Stimulated activated CD4-positive, alpha-beta T cell treated with anti-CD3 and anti-CD28 coated beads, Interleukin-1b, Interleukin-23, amount 100 ng/mL, for 4 hours (primary cell): Measurements from ENCODE around the gene CLINT1.
"Not testable (repeated sequence)": the region's sequence is repeated elsewhere in the genome, so short reads cannot be mapped to it uniquely, and the experiment has no call there.

ENCODE experiments used
- DNase-seq, 2 donors: peaks; one replicate each; pipeline ENCODE4 v3.0.0-alpha.2; 2020; ENCODE audit warnings: low read depth in 2 of 2

CLINT1 gene

GRCh38 chr5:157862183-157862851 lies 3.4 kb upstream of the CLINT1 start:
- no peak for DNase-seq

GRCh38 chr5:157860898-157861890 lies 2.2 kb upstream of the CLINT1 start:
- DNase-seq = no peak

DNA sequence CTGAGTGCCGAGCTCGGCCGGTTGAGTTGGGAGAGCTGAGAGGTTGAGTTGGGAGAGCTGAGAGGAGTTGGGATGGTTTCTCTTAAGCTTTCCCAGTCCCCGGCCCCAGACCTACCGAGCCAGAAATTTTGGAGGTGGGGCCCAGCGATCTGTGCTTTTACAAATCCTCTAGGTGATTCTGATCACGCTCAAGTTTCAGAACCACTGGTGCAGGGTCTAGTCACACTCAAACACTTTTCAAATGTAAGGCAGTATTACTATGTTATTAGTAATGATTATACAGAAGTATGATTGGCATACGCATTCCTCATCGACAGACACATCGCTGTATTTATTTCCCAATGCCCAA lies 256 bp upstream of the CLINT1 start:
- DNase-seq = no peak

DNA sequence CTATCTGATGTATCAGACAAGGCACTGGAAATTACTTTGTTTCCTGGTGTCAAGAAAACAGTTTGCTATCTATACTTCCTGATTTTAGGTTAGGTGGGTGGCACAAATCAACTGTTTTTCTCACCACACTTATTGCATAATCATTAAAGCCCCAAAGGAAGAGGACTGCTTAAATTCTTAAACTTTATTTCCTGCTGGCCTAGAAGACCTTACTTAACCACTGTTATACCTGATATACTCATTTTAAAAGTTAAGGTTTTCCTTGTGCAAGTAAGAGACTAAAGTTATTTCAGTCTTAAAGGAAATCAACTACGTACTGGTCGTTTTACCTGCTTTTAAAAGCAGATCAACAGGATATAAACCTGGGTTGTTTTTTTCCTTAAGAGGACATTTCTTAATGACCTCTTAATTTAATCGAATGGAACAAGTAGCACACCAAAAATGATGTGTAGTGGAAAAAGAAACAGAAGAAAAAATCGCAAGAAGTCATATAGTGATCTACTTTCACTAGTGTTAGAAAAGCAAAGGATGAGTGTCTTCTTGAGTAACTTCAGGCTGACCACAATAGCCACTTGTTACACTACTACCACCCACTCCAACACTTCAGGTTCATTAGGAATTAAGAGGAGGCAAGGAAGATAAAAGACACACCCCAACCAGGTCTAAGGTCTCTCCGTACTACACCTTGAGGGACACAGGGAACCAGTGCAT lies 974 bp downstream of the CLINT1 start:
- DNase-seq = no peak

GRCh38 chr5:157855404-157855994 lies 3.4 kb downstream of the CLINT1 start:
- no peak for DNase-seq

DNA sequence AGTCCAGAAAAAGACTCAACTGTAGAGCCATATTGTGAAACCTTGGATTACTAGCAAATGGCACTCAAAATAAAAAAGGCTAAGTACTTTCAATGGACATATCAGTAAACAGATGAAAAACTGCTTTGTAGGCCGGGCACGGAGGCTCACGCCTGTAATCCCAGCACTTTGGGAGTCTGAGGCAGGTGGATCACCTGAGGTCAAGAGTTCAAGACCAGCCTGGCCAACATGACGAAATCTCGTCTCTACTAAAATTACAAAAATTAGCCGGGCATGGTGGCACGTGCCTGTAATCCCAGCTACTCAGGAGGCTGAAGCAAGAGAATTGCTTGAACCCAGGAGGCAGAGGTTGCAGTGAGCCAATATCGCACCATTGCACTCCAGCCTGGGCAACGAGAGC lies 5.6 kb downstream of the CLINT1 start:
- not testable (repeated sequence) for DNase-seq

DNA sequence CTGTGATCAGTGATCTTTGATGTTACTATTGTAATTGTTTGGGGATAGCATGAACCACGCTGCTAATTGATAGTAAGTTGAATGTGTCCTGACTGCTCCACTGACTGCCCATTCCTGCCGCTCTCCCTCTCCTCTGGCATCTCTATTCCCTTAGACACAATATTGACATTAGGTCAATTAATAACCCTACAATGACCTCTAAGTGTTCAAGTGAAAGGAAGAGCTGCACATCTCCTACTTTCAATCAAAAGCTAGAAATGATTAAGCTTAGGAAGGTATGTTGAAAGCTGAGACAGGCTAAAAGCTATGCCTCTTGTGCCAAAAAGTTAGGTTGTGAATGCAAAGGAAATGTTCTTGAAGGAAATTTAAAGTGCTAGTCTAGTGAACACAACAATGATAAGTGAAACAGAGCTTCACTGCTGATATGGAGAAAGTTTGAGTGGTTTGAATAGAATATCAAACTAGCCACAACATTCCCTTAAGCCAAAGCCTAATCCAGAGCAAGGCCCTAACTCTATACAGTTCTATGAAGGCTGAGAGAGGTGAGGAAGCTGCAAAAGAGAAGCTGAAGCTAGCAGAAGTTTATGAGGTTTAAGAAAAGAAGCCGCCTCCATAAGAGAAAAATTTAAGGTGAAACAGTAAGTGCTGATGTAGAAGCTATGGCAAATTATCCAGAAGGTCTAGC lies 12.9 kb downstream of the CLINT1 start:
- DNase-seq = no peak

- no peak for DNase-seq
Measured at GRCh38 chr5:157842787-157843186, 16.2 kb downstream of the CLINT1 start.

DNA sequence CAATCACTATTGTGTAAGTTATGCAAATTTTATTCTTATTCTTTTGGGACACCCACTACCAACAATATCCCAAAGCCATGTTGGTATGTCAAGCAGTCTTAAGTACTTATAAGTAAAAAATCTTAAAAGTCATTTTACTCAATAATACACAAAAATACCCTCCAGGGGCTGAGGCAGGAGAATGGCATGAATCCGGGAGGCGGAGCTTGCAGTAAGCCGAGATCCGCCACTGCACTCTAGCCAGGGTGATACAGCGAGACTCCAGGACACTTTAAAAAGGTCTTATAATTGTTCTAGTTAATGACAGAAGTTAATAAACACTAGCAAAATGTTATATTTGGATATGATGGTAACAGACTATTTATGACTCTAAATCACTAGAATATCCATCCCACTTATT lies 16.8 kb downstream of the CLINT1 start:
- no peak for DNase-seq

DNA sequence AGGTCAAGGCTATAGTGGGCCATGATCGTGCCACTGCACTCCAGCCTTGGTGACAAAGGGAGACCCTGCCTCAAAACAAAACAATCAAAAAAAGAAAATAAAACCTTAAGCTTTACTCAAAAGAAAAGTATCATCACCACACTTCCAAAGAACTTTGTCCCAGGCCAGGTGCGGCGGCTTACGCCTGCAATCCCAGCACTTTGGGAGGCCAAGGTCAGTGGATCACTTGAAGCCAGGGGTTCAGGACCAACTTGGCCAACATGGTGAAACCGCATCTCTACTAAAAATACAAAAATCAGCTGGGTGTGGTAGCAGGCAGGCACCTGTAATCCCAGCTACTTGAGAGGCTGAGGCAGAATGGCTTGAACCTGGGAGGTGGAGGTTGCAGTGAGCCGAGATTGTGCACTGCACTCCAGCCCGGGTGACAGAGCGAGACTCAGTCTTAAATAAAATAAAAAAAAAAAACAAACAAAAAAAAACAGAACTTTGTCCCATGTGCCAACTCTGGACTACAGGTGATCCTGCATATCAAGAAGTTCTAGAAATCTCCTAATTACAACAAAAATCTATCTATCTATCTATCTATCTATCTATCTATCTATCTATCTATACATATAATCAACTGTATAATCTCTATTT lies 19.7 kb downstream of the CLINT1 start:
- no peak for DNase-seq

- no peak for DNase-seq
Measured at GRCh38 chr5:157836121-157836753, 22.7 kb downstream of the CLINT1 start.

DNA sequence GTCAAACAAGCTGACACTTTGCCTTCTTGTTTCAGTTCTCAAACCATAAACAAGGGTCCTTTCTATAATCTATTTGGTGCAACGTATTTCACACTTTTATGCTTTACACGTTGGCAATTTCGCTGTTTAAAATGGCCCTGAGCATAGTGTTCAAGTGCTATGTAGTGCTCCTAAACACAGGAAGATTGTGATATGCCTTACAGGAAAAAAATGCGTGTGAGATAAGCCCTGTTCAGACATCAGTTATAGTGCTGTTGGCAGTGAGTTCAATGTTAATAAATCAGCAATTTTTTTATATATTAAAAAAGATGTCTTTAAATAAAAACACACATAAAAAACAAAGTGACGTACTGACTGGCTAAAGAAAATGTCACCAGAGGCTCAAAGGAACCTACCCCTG lies 23.9 kb downstream of the CLINT1 start:
- no peak for DNase-seq

DNA sequence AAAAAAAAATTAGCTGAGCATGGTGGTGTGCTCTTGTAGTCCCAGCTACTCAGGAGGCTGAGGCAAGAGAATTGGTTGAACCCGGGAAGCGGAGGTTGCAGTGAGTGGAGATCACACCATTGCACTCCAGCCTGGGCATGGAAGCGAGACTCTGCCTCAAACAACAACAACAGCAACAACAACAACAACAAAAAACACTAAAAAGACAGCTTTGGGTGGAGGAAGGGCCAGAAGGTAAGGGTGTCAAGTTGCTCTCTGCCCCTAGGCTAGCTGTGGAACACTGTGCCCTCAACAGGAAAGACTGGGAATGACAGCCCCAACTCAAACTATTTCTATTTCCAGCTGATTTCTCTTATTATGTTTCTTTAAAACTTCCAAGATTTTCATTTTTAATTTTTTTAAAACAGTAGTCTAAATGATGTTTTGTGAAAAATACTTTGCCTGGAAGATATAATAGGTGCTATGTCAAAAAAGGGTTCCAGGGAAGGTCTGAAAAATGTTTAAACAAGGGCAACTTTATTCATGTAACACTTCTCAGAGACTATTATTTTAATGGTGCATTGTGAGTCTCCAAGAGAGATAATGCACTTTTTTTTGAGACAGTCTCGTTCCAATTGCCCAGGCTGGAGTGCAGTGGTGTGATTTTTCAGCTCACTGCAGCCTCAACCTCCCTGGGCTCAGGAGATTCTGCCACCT lies 29.9 kb downstream of the CLINT1 start:
- no peak for DNase-seq

DNA sequence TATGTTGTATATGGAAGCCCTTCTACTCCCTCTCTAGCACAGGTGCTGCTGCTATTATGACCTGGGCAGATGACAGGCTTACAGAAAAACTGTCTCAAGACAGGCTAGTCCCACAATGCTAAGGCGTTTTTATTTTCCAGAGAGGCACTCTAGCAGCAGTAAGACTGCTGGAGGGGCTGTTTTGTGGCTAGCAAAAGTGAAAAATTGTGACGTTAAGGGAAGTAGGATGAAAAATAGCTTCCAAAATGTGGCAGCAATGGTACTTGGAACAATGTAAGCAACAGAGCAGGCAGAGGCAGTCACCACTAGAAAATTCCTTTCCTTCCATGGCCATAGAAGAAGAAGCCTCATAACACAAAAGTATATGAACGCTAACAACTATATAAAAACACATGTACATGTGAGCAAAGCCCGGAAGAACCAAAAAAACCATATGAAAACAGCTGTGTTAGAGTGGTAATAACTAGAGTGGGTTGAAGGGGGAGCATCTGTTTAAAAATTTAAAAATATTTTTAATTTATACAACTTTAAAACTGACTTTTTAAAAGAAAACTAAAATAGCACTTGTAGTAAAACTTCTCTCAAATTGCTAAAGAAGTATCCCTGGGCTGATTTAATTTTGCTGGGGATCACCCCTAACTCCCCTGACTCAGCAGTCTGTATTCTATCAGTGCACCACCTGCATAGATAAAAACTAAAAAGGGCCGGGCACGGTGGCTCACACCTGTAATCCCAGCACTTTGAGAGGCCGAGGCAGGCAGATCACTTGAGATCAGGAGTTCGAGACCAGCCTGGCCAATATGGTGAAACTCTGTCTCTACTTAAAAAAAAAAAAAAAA lies 30.6 kb downstream of the CLINT1 start:
- DNase-seq = no peak

DNA sequence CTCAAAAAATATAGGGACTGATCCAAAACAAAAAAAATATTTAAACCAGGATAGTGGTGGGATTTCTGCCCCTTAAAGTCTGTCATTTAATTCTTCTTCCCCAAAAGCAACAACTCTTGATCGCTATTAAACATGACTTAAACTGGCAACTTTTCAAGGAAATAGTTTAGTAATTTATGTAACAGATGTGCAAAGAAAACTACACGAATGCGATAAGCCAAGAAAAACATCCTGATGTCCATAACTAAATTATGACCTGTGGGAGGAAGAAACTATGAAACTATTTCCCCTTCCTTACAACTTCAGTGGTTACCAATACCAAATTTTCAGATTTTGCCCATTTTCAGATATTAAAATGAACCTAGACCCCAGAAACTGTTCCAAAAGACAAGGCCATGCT lies 31.5 kb downstream of the CLINT1 start:
- no peak for DNase-seq

DNA sequence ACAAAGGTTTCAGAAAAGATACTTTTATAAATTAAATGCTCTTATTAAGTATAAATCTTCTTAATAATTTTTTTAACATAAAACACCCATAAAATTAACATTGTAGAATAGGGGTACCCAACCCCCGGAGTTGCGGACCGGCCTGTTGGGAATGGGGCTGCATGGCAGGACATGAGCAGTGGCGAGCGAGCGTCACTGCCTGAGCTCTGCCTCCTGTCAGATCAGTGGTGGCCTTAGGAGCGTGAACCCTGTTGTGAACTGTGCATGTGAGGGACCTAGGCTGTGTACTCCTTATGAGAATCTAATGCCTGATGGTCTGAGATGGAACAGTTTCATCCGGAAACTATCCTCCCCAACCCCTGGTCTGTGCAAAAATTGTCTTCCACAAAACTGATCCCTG lies 35.3 kb downstream of the CLINT1 start:
- DNase-seq = no peak

GRCh38 chr5:157821822-157822622 lies 36.9 kb downstream of the CLINT1 start:
- no peak for DNase-seq

DNA sequence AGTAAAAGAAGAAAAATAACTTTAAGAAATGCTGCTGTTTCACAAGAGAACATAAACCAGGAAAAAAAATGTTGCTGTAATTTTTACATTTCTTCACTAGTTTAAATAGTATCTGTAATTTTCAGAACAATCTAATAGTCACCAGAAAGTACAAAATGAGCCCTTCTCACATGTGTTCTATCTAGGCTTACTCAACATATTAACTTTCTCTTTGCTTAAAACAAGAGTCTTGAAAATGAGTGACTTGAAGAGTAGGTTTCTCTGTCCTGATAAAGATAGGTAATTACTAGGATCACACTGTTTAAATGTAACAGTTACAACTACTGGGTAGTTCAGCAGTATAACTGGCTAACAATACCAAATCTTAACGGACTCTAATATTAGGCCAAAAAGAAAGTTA lies 37.5 kb downstream of the CLINT1 start:
- no peak for DNase-seq
